ENCODE results near the gene TBX15.
"Not testable (repeated sequence)": the region's sequence is repeated elsewhere in the genome, so short reads cannot be mapped to it uniquely, and the experiment has no call there.

The TBX15 gene

GRCh38 chr1:118958140-118958539, 30.0 kb downstream of the TBX15 start:
- no peak for DNase-seq

DNA sequence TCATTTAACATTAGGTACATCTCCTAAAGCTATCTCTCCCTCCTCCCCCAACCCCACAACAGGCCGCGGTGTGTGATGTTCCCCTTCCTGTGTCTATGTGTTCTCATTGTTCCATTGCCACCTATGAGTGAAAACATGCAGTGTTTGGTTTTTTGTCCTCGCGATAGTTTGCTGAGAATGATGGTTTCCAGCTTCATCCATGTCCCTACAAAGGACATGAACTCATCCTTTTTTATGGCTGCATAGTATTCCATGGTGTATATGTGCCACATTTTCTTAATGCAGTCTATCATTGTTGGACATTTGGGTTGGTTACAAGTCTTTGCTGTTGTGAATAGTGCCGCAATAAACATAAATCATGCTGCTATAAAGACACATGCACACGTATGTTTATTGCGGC, 30.6 kb downstream of the TBX15 start:
- DNase-seq, result not testable (repeated sequence)

DNA sequence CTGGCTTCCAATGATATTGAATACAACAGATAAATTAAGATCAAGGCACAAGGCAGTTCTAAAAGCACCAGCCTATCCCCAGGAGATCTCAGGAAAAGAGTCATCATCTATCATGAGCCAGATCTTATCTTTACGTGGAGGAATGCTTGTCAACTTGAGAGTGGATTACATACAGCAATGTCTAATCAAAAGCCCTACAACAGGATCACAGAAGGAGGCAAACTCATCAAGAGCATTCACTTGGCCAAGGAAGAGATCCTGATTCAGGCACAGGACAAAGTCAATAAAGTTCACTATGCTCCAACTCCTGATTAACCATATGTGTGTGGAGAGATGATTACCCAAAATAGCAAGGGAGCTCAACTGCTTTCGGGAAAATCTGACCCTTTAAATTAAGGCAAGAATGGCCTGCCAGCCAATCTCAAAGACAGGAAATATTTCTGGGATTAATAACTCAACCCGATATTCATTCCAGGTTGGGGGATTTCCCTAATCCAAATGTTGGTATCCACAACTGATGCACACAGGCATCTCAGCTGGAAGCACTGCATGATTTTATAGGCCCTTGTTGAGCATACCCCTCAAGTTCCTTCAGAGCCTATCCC, 33.7 kb downstream of the TBX15 start:
- DNase-seq, result no peak

DNA sequence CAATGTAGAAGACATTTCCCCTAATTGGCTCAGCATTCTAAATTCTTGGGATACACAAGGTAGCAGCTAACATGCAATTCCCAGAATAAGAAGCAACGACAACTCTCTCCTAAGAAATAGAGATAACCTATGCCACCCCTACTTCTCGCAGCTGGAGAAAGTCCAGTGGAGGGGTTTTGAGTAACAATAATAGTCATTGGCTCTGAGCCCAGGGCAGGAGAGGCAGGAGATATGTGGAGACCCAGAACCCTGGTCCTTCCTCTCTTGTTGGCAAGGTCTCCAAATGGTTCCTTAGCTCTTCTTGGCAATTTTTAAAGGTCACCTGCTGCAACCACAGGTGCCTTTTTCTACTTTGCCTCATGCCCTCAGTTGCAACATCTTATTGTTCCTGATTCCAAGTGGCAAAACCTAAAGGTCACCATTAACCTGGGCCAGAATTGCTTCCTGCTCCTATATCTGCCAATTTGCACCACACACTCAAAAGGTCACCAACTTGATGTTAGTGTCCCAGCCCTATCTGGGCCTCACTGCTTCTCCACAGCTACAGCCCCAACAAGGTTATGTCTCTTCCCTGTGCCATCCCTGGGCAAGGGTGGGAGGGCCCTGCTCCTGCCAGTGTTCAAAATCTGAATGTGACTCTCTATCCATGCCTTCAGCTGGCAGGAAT, 36.7 kb downstream of the TBX15 start:
- DNase-seq, result no peak

- no peak for DNase-seq
Observed at GRCh38 chr1:118949315-118949714, 38.8 kb downstream of the TBX15 start.

DNA sequence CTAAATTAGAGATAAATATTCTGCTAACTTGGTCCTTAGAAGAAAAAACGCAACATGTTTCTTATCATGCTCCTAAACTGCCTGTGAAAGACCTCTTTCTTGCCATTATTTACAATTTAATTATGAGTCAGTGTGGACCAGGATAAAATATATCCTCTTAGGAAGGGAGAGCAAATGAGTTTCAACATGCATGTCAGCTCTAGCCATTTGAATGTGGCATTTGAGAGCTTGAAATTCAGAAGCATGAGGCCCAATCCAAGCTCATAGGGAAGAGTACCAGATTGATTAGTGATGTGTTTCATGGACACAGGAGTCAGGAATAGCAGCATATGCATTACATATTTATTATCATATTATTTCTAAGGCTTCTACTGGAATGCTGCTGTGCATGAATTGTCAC, 39.3 kb downstream of the TBX15 start:
- DNase-seq, result no peak

- DNase-seq, result no peak
Observed at GRCh38 chr1:118948351-118948750, 39.8 kb downstream of the TBX15 start.

- no peak for DNase-seq
Observed at GRCh38 chr1:118947790-118948189, 40.4 kb downstream of the TBX15 start.

DNA sequence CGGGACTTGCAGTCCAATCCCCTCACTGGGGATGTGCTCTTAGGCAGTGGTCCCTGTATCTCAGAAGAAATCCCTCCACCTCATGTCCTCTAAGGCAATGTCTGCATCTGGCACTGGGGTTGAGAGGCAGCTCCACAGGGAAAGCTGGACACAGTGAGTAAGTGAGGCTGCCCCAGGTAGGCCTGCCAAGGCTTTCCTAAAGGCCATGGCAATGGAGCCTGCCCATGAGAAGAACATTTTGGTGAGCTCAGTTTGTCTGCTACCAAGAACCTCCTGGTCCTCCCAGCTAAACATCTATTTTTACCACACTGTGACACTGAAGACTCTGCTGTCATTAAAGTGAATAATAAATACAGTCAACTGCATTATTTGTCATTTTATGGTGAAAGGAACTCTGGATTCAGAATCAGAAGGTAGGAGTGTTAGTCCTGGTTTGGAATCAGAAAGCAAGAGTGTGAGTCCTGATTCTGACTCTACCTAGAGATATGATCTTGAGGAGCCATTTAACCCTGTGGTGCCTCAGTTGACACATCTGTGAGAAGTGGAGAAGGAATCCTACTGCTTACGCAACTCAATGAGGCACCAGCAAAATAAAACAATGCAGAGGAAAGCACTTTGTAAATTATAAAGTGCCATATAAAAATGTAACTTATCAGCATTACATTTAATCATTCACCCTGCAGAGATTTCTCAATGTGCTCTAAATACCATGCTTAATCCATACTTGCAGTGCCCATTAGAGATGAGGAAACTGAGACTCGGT, 41.0 kb downstream of the TBX15 start:
- no peak for DNase-seq

DNA sequence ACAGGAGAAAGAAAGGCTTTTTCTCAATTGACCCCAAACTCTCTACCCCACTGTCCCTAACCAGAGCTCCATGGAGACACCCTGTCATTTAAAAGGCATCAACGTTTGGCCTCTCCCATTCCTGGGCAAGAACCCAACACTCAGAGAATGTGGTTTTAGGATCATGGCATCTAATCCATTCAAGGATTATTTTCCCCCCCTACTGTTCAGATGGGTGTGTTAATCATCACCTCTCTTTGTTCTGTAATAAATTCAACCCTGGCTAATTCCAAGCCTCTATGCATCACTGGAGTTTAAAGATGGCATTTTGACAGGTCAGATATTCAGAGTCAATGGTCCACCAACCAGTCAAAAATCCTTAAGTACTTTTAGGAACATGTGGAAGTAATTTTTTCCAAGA, 42.7 kb downstream of the TBX15 start:
- DNase-seq, result no peak

GRCh38 chr1:118944546-118944945, 43.6 kb downstream of the TBX15 start:
- DNase-seq, result no peak

GRCh38 chr1:118944133-118944532, 44.0 kb downstream of the TBX15 start:
- no peak for DNase-seq

GRCh38 chr1:118940957-118941356, 47.2 kb downstream of the TBX15 start:
- no peak for DNase-seq

GRCh38 chr1:118937413-118938072, 50.6 kb downstream of the TBX15 start:
- no peak for DNase-seq

DNA sequence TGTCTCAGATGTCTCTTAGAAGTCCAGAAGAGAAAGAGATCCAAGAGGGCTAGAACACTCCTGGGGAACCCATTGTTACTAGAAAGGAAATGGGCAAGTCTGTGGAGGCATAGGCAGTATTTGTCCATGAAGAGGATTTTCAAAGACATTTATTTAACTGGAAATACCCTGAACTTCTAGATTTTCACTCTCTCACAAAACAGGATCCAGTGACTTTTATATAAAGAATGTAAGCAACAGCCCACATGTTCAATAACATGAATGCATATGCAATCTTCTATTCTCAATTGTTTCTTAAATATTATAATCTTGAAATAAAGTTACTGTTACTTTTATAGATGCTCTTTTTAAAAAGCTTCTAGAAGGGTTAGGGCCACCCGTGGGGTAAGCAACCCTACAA, 53.4 kb downstream of the TBX15 start:
- no peak for DNase-seq

- no peak for DNase-seq
Observed at GRCh38 chr1:118933051-118933781, 54.9 kb downstream of the TBX15 start.

- no peak for DNase-seq
Observed at GRCh38 chr1:118931876-118932275, 56.3 kb downstream of the TBX15 start.

DNA sequence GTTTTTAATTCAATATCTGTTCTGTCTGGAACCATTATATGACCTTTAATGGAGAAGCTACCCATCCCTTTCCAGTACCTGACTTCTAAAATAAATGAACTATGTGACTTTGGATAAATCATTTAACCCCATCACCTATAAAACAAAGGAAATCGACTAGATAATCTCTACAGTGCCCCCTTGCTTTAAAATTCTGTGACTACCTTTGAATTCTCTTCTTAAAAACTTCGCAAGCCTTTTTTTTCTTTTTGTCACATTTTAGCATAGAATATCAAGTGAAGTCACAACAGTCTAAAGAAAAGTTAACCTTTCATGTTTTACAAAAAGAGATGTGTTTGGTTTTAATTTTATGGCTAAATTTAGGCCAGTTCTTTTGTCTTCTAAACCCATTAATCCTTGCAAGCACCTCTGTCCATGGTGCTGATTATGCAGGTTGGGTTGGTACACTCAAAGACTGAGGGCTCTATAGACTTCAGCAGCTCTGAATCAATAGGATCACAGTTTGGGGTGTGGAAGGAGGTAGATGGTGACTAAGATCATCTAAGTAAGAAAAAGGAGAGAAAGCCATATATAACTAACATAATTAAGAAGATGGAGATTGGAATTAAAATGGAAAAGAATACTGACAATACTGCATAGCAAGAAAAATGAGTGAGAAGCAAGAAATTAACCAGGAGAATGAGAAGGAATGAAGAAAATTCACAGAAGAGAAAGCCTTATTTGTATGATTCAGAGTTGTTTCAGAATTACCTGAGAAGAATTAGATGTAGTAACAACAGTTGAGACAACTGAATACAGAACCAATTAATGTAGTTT, 59.2 kb downstream of the TBX15 start:
- DNase-seq, result peak; percentile 2

DNA sequence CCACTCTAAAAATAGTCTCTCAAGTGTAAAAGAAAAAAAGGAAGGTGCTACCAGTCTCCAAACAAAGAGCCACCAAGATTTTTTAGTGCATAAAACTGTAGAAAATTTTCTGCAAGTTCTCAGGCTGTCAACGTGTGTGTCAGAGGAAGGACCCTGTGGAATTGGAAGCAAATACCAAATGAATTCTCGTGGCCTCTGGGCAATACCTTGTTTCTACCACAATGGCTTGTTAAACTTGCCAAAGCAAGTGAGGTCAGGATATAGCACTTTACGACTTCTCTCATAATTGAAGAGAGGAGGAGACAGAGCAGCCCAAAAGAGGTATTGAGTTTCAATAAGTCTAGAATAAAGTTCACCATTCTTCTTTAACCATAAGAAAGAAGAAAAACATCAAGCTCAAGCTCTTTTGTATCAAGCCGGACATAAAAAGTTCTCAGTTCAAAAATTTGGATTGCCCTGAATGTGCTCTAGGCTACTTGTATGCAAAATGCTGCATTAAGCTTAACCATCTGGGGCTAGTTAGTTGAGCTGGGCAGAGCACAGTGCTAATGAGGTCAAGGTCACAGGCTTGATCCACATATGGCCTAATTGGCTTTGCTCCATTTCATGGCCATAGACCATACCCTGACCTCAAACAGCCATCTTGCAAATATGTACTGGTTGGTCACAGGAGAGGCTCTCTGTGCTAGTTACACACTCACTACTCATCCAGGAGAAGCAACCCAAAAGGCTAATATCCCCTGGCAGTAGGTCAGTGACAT, 60.5 kb downstream of the TBX15 start:
- no peak for DNase-seq

- no peak for DNase-seq
Observed at GRCh38 chr1:118926261-118926660, 61.9 kb downstream of the TBX15 start.

GRCh38 chr1:118925651-118926050, 62.5 kb downstream of the TBX15 start:
- no peak for DNase-seq

Data from activated CD4-positive, alpha-beta T cell treated with anti-CD3 and anti-CD28 coated beads for 48 hours (primary cell).